ENCODE measurements around the gene ABI2.

GRCh38 chr2:203352604-203353255 is 24.5 kb downstream of the ABI2 start:
- TF ChIP-seq CTCF (IDR thresholded peaks at IDR 0.05) (no peak), POLR2A (IDR thresholded peaks at IDR 0.05) (no peak), POLR2AphosphoS5 (IDR thresholded peaks at IDR 0.05) (no peak)
